Activated CD4-positive, alpha-beta T cell treated with anti-CD3 and anti-CD28 coated beads, Interleukin-2, Interleukin-4, amounts not matched to agents 100 ng/mL and 50 ng/mL, durations not matched to agents 16 hours and 8 hours (primary cell): ENCODE results near the gene PRKAG3.
"Not testable (repeated sequence)": the region's sequence is repeated elsewhere in the genome, so short reads cannot be mapped to it uniquely, and the experiment has no call there.

ENCODE experiments used
- DNase-seq: peaks from one replicate; pipeline ENCODE4 v3.0.0-alpha.2; 2020; ENCODE audit warnings: low spot score

PRKAG3 gene

GRCh38 chr2:218863021-218863520, 31.5 kb upstream of the PRKAG3 start:
- DNase-seq: no peak

- no peak for DNase-seq
Observed at GRCh38 chr2:218861645-218862318, 30.2 kb upstream of the PRKAG3 start.

- no peak for DNase-seq
Observed at GRCh38 chr2:218860950-218861381, 29.4 kb upstream of the PRKAG3 start.

GRCh38 chr2:218859988-218860831, 28.6 kb upstream of the PRKAG3 start:
- no peak for DNase-seq

- no peak for DNase-seq
Observed at GRCh38 chr2:218859556-218859987, 28.0 kb upstream of the PRKAG3 start, which contains the start of gene WNT6. TSS of gene WNT6 (plus strand) at chr2:218859805. CDS start at chr2:218860038, 233 bp downstream.

GRCh38 chr2:218858671-218859555, 27.3 kb upstream of the PRKAG3 start:
- no peak for DNase-seq

GRCh38 chr2:218858138-218858445, 26.5 kb upstream of the PRKAG3 start:
- DNase-seq: no peak

- DNase-seq: no peak
Observed at GRCh38 chr2:218857371-218858137, 26.0 kb upstream of the PRKAG3 start.

GRCh38 chr2:218856896-218857243, 25.3 kb upstream of the PRKAG3 start:
- DNase-seq: no peak

GRCh38 chr2:218856167-218856895, 24.7 kb upstream of the PRKAG3 start:
- DNase-seq: no peak

GRCh38 chr2:218855305-218856166, 23.9 kb upstream of the PRKAG3 start:
- no peak for DNase-seq

- no peak for DNase-seq
Observed at GRCh38 chr2:218854860-218855259, 23.3 kb upstream of the PRKAG3 start.

- DNase-seq: no peak
Observed at GRCh38 chr2:218853766-218854165, 22.2 kb upstream of the PRKAG3 start.

GRCh38 chr2:218852911-218853667, 21.5 kb upstream of the PRKAG3 start:
- DNase-seq: peak; percentile 60

- DNase-seq: no peak
Observed at GRCh38 chr2:218851286-218851685, 19.7 kb upstream of the PRKAG3 start.

GRCh38 chr2:218850796-218851195, 19.2 kb upstream of the PRKAG3 start:
- no peak for DNase-seq

GRCh38 chr2:218849721-218850120, 18.1 kb upstream of the PRKAG3 start:
- no peak for DNase-seq

- not testable (repeated sequence) for DNase-seq
Observed at GRCh38 chr2:218846963-218847362, 15.4 kb upstream of the PRKAG3 start.

- not testable (repeated sequence) for DNase-seq
Observed at GRCh38 chr2:218844334-218844733, 12.7 kb upstream of the PRKAG3 start.
